Lower lobe of right lung (tissue), 2 donors: Measurements from ENCODE around the gene ANKFN1. TPM values are rescaled to one million over a fixed set of nuclear protein-coding genes. Genes with fewer than 3 reads are reported as not detected.

Source experiments
- ATAC-seq, 2 donors: fragments of 200-7000 bp; cut with Tn5 transposase; one replicate each; pipeline ENCODE4 v1.9.1; 2020 to 2022; ENCODE audit warnings: mild to moderate bottlenecking in 2 of 2, moderate library complexity in 2 of 2
- DNase-seq: peaks from one replicate; pipeline ENCODE4 v3.0.0-alpha.2; 2020
- H3K27ac ChIP-seq: fragments of 200-600 bp; one replicate; pipeline ENCODE4 v1.8.0; 2022
- H3K27me3 ChIP-seq: fragments of 200-600 bp; one replicate; pipeline ENCODE4 v1.8.0; 2022; ENCODE audit warnings: low read depth
- H3K36me3 ChIP-seq: fragments of 200-600 bp; one replicate; pipeline ENCODE4 v1.8.0; 2022; ENCODE audit warnings: mild to moderate bottlenecking
- H3K4me1 ChIP-seq: fragments of 200-600 bp; one replicate; pipeline ENCODE4 v1.8.0; 2022
- H3K4me3 ChIP-seq: fragments of 200-600 bp; one replicate; pipeline ENCODE4 v1.8.0; 2022; ENCODE audit warnings: mild to moderate bottlenecking
- H3K9me3 ChIP-seq: fragments of 200-600 bp; one replicate; pipeline ENCODE4 v1.8.0; 2022
- CTCF ChIP-seq: fragments of 200-600 bp; IDR thresholded peaks from one replicate; pipeline ENCODE4 v1.8.0; 2022; ENCODE audit warnings: antibody characterized with exemption, mild to moderate bottlenecking
- intact Hi-C: fragments of 100-400 bp; cut with DNase I; formaldehyde crosslinking; loops from one replicate; pipeline ENCODE4 v1.11.0; 2022
- total RNA-seq: library from RNA; stranded (reverse); fragmentation: NEBNext Ultra II Directional; extraction: Animal tissue kit (Norgen Biotek cat#: 25700); gene quantifications from one replicate; pipeline ENCODE4 v1.2.1, GENCODE V29; 2021
- donor health status: DM: no; HTN: yes; CAD: no; lungs with severe emphysema.

Gene ANKFN1
- total RNA-seq, 1 donor from 2014 or later: 4.3 TPM

- TF ChIP-seq CTCF: no peak
- Histone ChIP-seq H3K36me3 (no peaks in the 10 kb centered on the region), H3K4me3 (no peak overlapping the region), H3K4me1 (no peaks in the 10 kb centered on the region), H3K9me3 (no peaks in the 10 kb centered on the region), H3K27me3 (no peaks in the 10 kb centered on the region), H3K27ac (no peak overlapping the region)
- DNase-seq (no peak), ATAC-seq (no peak)
- intact Hi-C loops: no loop called here
These were observed 379.7 kb downstream of the ANKFN1 start for GRCh38 chr17:56532926-56533325.

GRCh38 chr17:56536766-56537165, 383.5 kb downstream of the ANKFN1 start:
- H3K36me3 ChIP-seq: no peaks in the 10 kb centered on the region
- intact Hi-C loops: no loop called here
- no peaks in the 10 kb centered on the region for H3K4me1 ChIP-seq
- H3K27me3 ChIP-seq: no peaks in the 10 kb centered on the region
- no peak overlapping the region for H3K27ac ChIP-seq
- no peaks in the 10 kb centered on the region for H3K9me3 ChIP-seq
- no peak overlapping the region for H3K4me3 ChIP-seq
- no peak for TF ChIP-seq CTCF
- ATAC-seq (no peak), DNase-seq (no peak)

GRCh38 chr17:56540836-56541235, 387.6 kb downstream of the ANKFN1 start:
- intact Hi-C loops: no loop called here
- no peaks in the 10 kb centered on the region for H3K9me3 ChIP-seq

GRCh38 chr17:56543280-56543679, 390.0 kb downstream of the ANKFN1 start:
- no peak for TF ChIP-seq CTCF
- Histone ChIP-seq H3K9me3 (no peaks in the 10 kb centered on the region), H3K4me1 (no peaks in the 10 kb centered on the region), H3K36me3 (no peaks in the 10 kb centered on the region), H3K4me3 (no peak overlapping the region), H3K27me3 (no peaks in the 10 kb centered on the region), H3K27ac (no peak overlapping the region)
- intact Hi-C loops: no loop called here
- ATAC-seq (no peak), DNase-seq (no peak)

More at GRCh38 chr17:56540836-56541235, 387.6 kb downstream of the ANKFN1 start:
- Histone ChIP-seq H3K4me1 (no peaks in the 10 kb centered on the region), H3K4me3 (no peak overlapping the region), H3K27me3 (no peaks in the 10 kb centered on the region), H3K36me3 (no peaks in the 10 kb centered on the region), H3K27ac (no peak overlapping the region)
- no peak for TF ChIP-seq CTCF
- DNase-seq (no peak), ATAC-seq (no peak)

- ATAC-seq (no peak), DNase-seq (no peak)
- Histone ChIP-seq H3K9me3 (no peaks in the 10 kb centered on the region), H3K4me1 (no peaks in the 10 kb centered on the region), H3K4me3 (no peak overlapping the region), H3K36me3 (no peaks in the 10 kb centered on the region), H3K27me3 (no peaks in the 10 kb centered on the region), H3K27ac (no peak overlapping the region)
- intact Hi-C loops: no loop called here
- TF ChIP-seq CTCF: no peak
These were observed 391.8 kb downstream of the ANKFN1 start for GRCh38 chr17:56545106-56545505.

- no peak for TF ChIP-seq CTCF
- DNase-seq: no peak
- no peaks in the 10 kb centered on the region for H3K9me3 ChIP-seq
- no peaks in the 10 kb centered on the region for H3K36me3 ChIP-seq
- no peaks in the 10 kb centered on the region for H3K27me3 ChIP-seq
- no peaks in the 10 kb centered on the region for H3K4me1 ChIP-seq
- ATAC-seq: no peak
- H3K27ac ChIP-seq: no peak overlapping the region
- intact Hi-C loops: no loop called here
- no peak overlapping the region for H3K4me3 ChIP-seq
These were observed 392.7 kb downstream of the ANKFN1 start for GRCh38 chr17:56545930-56546329.
